HepG2 (cell line): ENCODE data around the gene COL9A3. TPM values are rescaled to one million over a fixed set of nuclear protein-coding genes. Genes with fewer than 3 reads are reported as not detected.

Source experiments
- AKAP8 ChIP-seq: sonication (generic); formaldehyde crosslinking; IDR thresholded peaks from 2 replicates; pipeline ENCODE4 v1.5.1; 2020; ENCODE audit warnings: mild to moderate bottlenecking, missing genetic modification reagents
- ARID3A ChIP-seq: IDR thresholded peaks from 2 replicates; pipeline ENCODE4 v1.6.1; 2012; ENCODE audit warnings: low read depth, low read length, improper control_type of control experiment
- FIP1L1 ChIP-seq: fragments of 200-400 bp; formaldehyde crosslinking; IDR thresholded peaks from 2 replicates; pipeline ENCODE4 v1.6.1; 2018; ENCODE audit warnings: low read depth, mild to moderate bottlenecking, low read length, moderate library complexity, borderline replicate concordance; ENCODE audit not compliant: insufficient read depth
- KDM5A ChIP-seq: fragments of 200-600 bp; sonication (generic); IDR thresholded peaks from 2 replicates; pipeline ENCODE4 v1.7.0; 2018; ENCODE audit warnings: antibody characterized with exemption, mild to moderate bottlenecking, low read length, borderline replicate concordance
- NR1H2 ChIP-seq: sonication (generic); formaldehyde crosslinking; IDR thresholded peaks from 2 replicates; pipeline ENCODE4 v1.8.1; 2022; ENCODE audit warnings: low read depth, missing genetic modification reagents, borderline replicate concordance
- REPIN1 ChIP-seq: sonication (generic); formaldehyde crosslinking; IDR thresholded peaks from 2 replicates; pipeline ENCODE4 v1.8.0; 2022; ENCODE audit warnings: missing genetic modification reagents, low read depth, mild to moderate bottlenecking, borderline replicate concordance
- SPEN ChIP-seq: sonication (generic); formaldehyde crosslinking; IDR thresholded peaks from 2 replicates; pipeline ENCODE4 v1.5.1; 2020; ENCODE audit warnings: low read depth, mild to moderate bottlenecking, missing genetic modification reagents
- ZBTB2 ChIP-seq: sonication (generic); formaldehyde crosslinking; IDR thresholded peaks from 2 replicates; pipeline ENCODE4 v1.8.0; 2022; ENCODE audit warnings: low read depth, missing genetic modification reagents
- ZNF225 ChIP-seq: sonication (generic); formaldehyde crosslinking; IDR thresholded peaks from 2 replicates; pipeline ENCODE4 v1.4.0; 2020; ENCODE audit warnings: mild to moderate bottlenecking, missing genetic modification reagents
- ZNF318 ChIP-seq: sonication (generic); formaldehyde crosslinking; IDR thresholded peaks from 2 replicates; pipeline ENCODE4 v1.4.0; 2020; ENCODE audit warnings: mild to moderate bottlenecking, missing genetic modification reagents
- ZNF589 ChIP-seq: sonication (generic); formaldehyde crosslinking; conservative IDR thresholded peaks from 2 replicates; pipeline ENCODE4 v1.8.0; 2022; ENCODE audit warnings: mild to moderate bottlenecking, moderate library complexity, missing genetic modification reagents
- ZNF687 ChIP-seq: sonication (generic); formaldehyde crosslinking; IDR thresholded peaks from 2 replicates; pipeline ENCODE4 v1.5.1; 2020; ENCODE audit warnings: mild to moderate bottlenecking, missing genetic modification reagents, moderate library complexity
- polyA plus RNA-seq, 8 experiments: library from polyadenylated mRNA; depleted of rRNA in 3 of 8; stranded (reverse) in 7 of 8; unstranded in 1 of 8; fragments of >200 nt; fragmentation: Illumina TruSeq in 4 of 8; extraction: Trizol in 4 of 8; gene quantifications; 2 replicates each; pipeline versions ENCODE4 v1.2.1 to v1.2.3, GENCODE V29; 2011 to 2016; ENCODE audit warnings: low read depth in 4 of 8, missing spikeins in 1 of 8, mixed read lengths in 1 of 8; ENCODE audit not compliant: insufficient read depth in 1 of 8
- total RNA-seq, 5 experiments: library from RNA; depleted of rRNA; stranded (reverse); fragments of >200 nt; fragmentation: Illumina TruSeq; extraction: Trizol; gene quantifications; 2 replicates each; pipeline ENCODE4 v1.2.3, GENCODE V29; 2016; ENCODE audit warnings: low read depth in 1 of 5

COL9A3 gene
- total and polyA plus RNA-seq, 2 of the 13 experiments (the other 11 are each of a cell fraction or from before 2014, with no cell fraction given): 155 to 204 TPM

- TF ChIP-seq ZNF687 (CRISPR knock-in tag) (peak; percentile 21; the same call in 1 of the 2 replicates), AKAP8 (CRISPR knock-in tag) (peak; percentile 82; the same call in 1 of the 2 replicates), REPIN1 (no peak), ARID3A (no peak), KDM5A (no peak), ZNF589 (CRISPR knock-in tag) (no peak), ZBTB2 (CRISPR knock-in tag) (no peak), NR1H2 (CRISPR knock-in tag) (no peak), FIP1L1 (peak; percentile 84; the same call in 1 of the 2 replicates), SPEN (CRISPR knock-in tag) (no peak; the same call in 1 of the 2 replicates), ZNF225 (CRISPR knock-in tag) (no peak), ZNF318 (CRISPR knock-in tag) (peak; percentile 76; the same call in 1 of the 2 replicates)
Observed at GRCh38 chr20:62814060-62814708, 2.7 kb upstream of the COL9A3 start (continued).
